GM12878 (cell line): Measurements from ENCODE around the gene HPGD. TPM values are rescaled to one million over a fixed set of nuclear protein-coding genes. Genes with fewer than 3 reads are reported as not detected.

Experiments
- ATAC-seq: fragments of 200-7000 bp; cut with Tn5 transposase; 3 replicates; pipeline ENCODE4 v1.9.1; 2020; ENCODE audit warnings: mild to moderate bottlenecking, moderate library complexity
- BruUV-seq: library from RNA; stranded (reverse); fragments of 400-500 nt; replicated peaks from 2 replicates; lab custom pipeline; 2021; lab: Mats Ljungman, UMichigan
- CTCF ChIA-PET: fragments of 300-600 bp; sonication (Branson Sonifier 250); formaldehyde crosslinking; extraction: SDS; loops from one replicate; lab custom pipeline; 2021; ENCODE audit warnings: inconsistent platforms; lab: Yijun Ruan, JAX
- POLR2A ChIA-PET: fragments of 350-600 bp; formaldehyde crosslinking; extraction: SDS; loops from one replicate; lab custom pipeline; 2021; ENCODE audit warnings: inconsistent platforms; lab: Charles Lee
- RAD21 ChIA-PET: fragments of 300-600 bp; sonication (Branson Sonifier 250); formaldehyde crosslinking; loops from one replicate; lab custom pipeline; 2023; ENCODE audit warnings: antibody characterized with exemption; ENCODE audit not compliant: unreplicated experiment; lab: Charles Lee
- SMC1A ChIA-PET: fragments of 300-600 bp; sonication (Branson Sonifier 250); formaldehyde crosslinking; loops from one replicate; lab custom pipeline; 2023; ENCODE audit not compliant: unreplicated experiment, uncharacterized antibody; lab: Charles Lee
- DNase-seq: peaks from one replicate; pipeline ENCODE4 v3.0.0-alpha.2; 2011; ENCODE audit warnings: low read depth, low spot score
- FAIRE-seq: peaks from 3 replicates; lab custom pipeline; 2011; peaks lifted over from hg19 to GRCh38; lab: Jason Lieb, UNC
- H2AFZ ChIP-seq: 2 replicates; pipeline ENCODE4 v1.6.0; 2011; ENCODE audit warnings: low read depth, low read length, control low read depth; ENCODE audit not compliant: control insufficient read depth
- H3K27ac ChIP-seq: 2 replicates; pipeline ENCODE4 v1.5.1; 2011; ENCODE audit warnings: control low read depth; ENCODE audit not compliant: control insufficient read depth, insufficient read depth
- H3K27me3 ChIP-seq, 2 experiments: replicated peaks in 1 of 2; 2 replicates each; pipeline versions ENCODE4 v1.6.0 to v1.6.1; 2011; ENCODE audit warnings: low read length in 1 of 2; ENCODE audit not compliant: control insufficient read depth in 2 of 2, insufficient read depth in 2 of 2
- H3K36me3 ChIP-seq, 2 experiments: 2 replicates each; pipeline ENCODE4 v1.5.1; 2011; ENCODE audit warnings: low read length in 1 of 2; ENCODE audit not compliant: control insufficient read depth in 2 of 2, insufficient read depth in 2 of 2
- H3K4me1 ChIP-seq: 2 replicates; pipeline ENCODE4 v1.6.1; 2011; ENCODE audit warnings: mild to moderate bottlenecking, low read length, moderate library complexity, mixed read lengths; ENCODE audit not compliant: control insufficient read depth, insufficient read depth
- H3K4me2 ChIP-seq: 2 replicates; pipeline ENCODE4 v1.6.0; 2011; ENCODE audit warnings: control low read depth; ENCODE audit not compliant: control insufficient read depth, insufficient read depth
- H3K4me3 ChIP-seq: fragments of 200-600 bp; sonication (generic); 2 replicates; pipeline ENCODE4 v1.5.1; 2016
- H3K79me2 ChIP-seq: 2 replicates; pipeline ENCODE4 v1.6.0; 2011; ENCODE audit warnings: low read length; ENCODE audit not compliant: control insufficient read depth, insufficient read depth
- H3K9ac ChIP-seq: 2 replicates; pipeline ENCODE4 v1.8.0; 2011; ENCODE audit warnings: low read length, control low read depth, mixed read lengths; ENCODE audit not compliant: control insufficient read depth, insufficient read depth
- H3K9me3 ChIP-seq: replicated peaks from 3 replicates; pipeline ENCODE4 v1.5.1; 2011; ENCODE audit warnings: mild to moderate bottlenecking, low read length; ENCODE audit not compliant: control insufficient read depth, insufficient read depth
- H4K20me1 ChIP-seq: 2 replicates; pipeline ENCODE4 v1.6.0; 2011; ENCODE audit not compliant: control insufficient read depth, insufficient read depth
- ASH2L ChIP-seq: fragments of 300-600, 200-600 bp; sonication (generic); IDR thresholded peaks from 2 replicates; pipeline ENCODE4 v1.6.1; 2017; ENCODE audit warnings: low read depth, mild to moderate bottlenecking, borderline replicate concordance
- CREB1 ChIP-seq: IDR thresholded peaks from 2 replicates; pipeline ENCODE4 v1.6.1; 2012; ENCODE audit warnings: low read depth, mild to moderate bottlenecking, inconsistent platforms
- DPF2 ChIP-seq: fragments of 450-650 bp; IDR thresholded peaks from 2 replicates; pipeline ENCODE4 v1.6.1; 2017; ENCODE audit warnings: mild to moderate bottlenecking
- E2F4 ChIP-seq: IDR thresholded peaks from 2 replicates; pipeline ENCODE4 v1.6.1; 2012; ENCODE audit warnings: low read depth, low read length, improper control_type of control experiment
- GATAD2B ChIP-seq: fragments of 450-650 bp; conservative IDR thresholded peaks from 2 replicates; pipeline ENCODE4 v1.6.1; 2017; ENCODE audit warnings: low read depth, mild to moderate bottlenecking, moderate library complexity
- HDAC2 ChIP-seq: fragments of 200-600 bp; sonication (generic); IDR thresholded peaks from 2 replicates; pipeline ENCODE4 v1.6.1; 2017
- HDGF ChIP-seq: fragments of 450-650 bp; IDR thresholded peaks from 2 replicates; pipeline ENCODE4 v1.6.1; 2016; ENCODE audit warnings: antibody characterized with exemption
- IKZF1 ChIP-seq: fragments of 450-650 bp; conservative IDR thresholded peaks from 2 replicates; pipeline ENCODE4 v1.6.1; 2017; ENCODE audit warnings: antibody characterized with exemption, mild to moderate bottlenecking
- KAT2A ChIP-seq: conservative IDR thresholded peaks from 2 replicates; pipeline ENCODE4 v1.6.1; 2011; ENCODE audit warnings: low read depth, low read length; ENCODE audit not compliant: control insufficient read depth
- KLF5 ChIP-seq: fragments of 450-650 bp; IDR thresholded peaks from 2 replicates; pipeline ENCODE4 v1.6.1; 2014; ENCODE audit warnings: mild to moderate bottlenecking; ENCODE audit not compliant: partially characterized antibody
- MEF2B ChIP-seq: fragments of 450-650 bp; IDR thresholded peaks from 2 replicates; pipeline ENCODE4 v1.6.1; 2018; ENCODE audit warnings: mild to moderate bottlenecking, moderate library complexity; ENCODE audit not compliant: partially characterized antibody, poor library complexity, severe bottlenecking
- RAD21 ChIP-seq: IDR thresholded peaks from 2 replicates; pipeline ENCODE4 v1.6.1; 2011; ENCODE audit warnings: mild to moderate bottlenecking, low read depth, low read length, moderate library complexity; ENCODE audit not compliant: insufficient read depth
- SMARCA5 ChIP-seq: fragments of 450-650 bp; IDR thresholded peaks from 2 replicates; pipeline ENCODE4 v1.6.1; 2017; ENCODE audit warnings: mild to moderate bottlenecking
- STAT3 ChIP-seq: IDR thresholded peaks from 2 replicates; pipeline ENCODE4 v1.6.1; 2011; ENCODE audit warnings: low read depth, low read length, improper control_type of control experiment
- TARDBP ChIP-seq: IDR thresholded peaks from 2 replicates; pipeline ENCODE4 v1.6.1; 2016; ENCODE audit warnings: borderline replicate concordance
- ZNF384 ChIP-seq: IDR thresholded peaks from 2 replicates; pipeline ENCODE4 v1.6.1; 2012; ENCODE audit warnings: low read depth, mild to moderate bottlenecking, low read length, improper control_type of control experiment, borderline replicate concordance
- ZNF622 ChIP-seq: fragments of 450-650 bp; IDR thresholded peaks from 2 replicates; pipeline ENCODE4 v1.6.1; 2017; ENCODE audit warnings: mild to moderate bottlenecking, inconsistent platforms
- WGBS: methylation state at CpG from one replicate; pipeline ENCODE4 v1.1.6; 2016; ENCODE audit warnings: low lambda C conversion rate; ENCODE audit not compliant: insufficient replicate concordance, insufficient coverage; ENCODE audit errors: missing lambda C conversion rate; 5-methylcytosine and 5-hydroxymethylcytosine counted together
- in situ Hi-C: fragments of 300-500 bp; cut with MboI; formaldehyde crosslinking; loops from 9 replicates; pipeline ENCODE4 v1.14.3; 2018; ENCODE audit warnings: mixed read lengths
- intact Hi-C: fragments of 100-400 bp; cut with micrococcal nuclease; formaldehyde crosslinking; loops from one replicate; pipeline ENCODE4 v1.14.2; 2022; ENCODE audit not compliant: unreplicated experiment
- polyA plus RNA-seq, 11 experiments: library from polyadenylated mRNA; depleted of rRNA in 4 of 11; unstranded in 6 of 11; stranded (reverse) in 5 of 11; fragments of >200 nt; fragmentation: Nextera tagmentation in 4 of 11; fragmentation: Illumina TruSeq in 1 of 11; extraction: Ambion mirVana in 4 of 11; extraction: Trizol in 1 of 11; gene quantifications; 1 replicate in 1 of 11; 2 replicates in 10 of 11; pipeline versions ENCODE4 v1.2.1 to v1.2.3, GENCODE V29; 2011 to 2016; ENCODE audit warnings: inconsistent platforms in 2 of 11, missing spikeins in 2 of 11, low read depth in 1 of 11
- total RNA-seq, 4 experiments: library from RNA; depleted of rRNA in 3 of 4; stranded (reverse); fragments of >200 nt in 3 of 4; fragmentation: Illumina TruSeq in 1 of 4; extraction: Trizol in 1 of 4; gene quantifications; 2 replicates each; pipeline versions ENCODE4 v1.2.1 to v1.2.3, GENCODE V29; 2013 to 2021
- TF ChIP-seq, protein P1 (sequence below): IDR thresholded peaks from 2 replicates; pipeline ENCODE4 v1.6.1; 2012; ENCODE audit warnings: low read length, inconsistent platforms
- TF ChIP-seq, protein P2 (sequence below): fragments of 450-650 bp; IDR thresholded peaks from 2 replicates; pipeline ENCODE4 v1.6.1; 2014; ENCODE audit warnings: mild to moderate bottlenecking
- TF ChIP-seq, protein P3 (sequence below): fragments of 150-350 bp; IDR thresholded peaks from 2 replicates; pipeline ENCODE4 v1.6.1; 2016; ENCODE audit warnings: low read depth, low read length

The HPGD gene
- total and polyA plus RNA-seq, 10 of the 15 experiments (the other 5 are each of a cell fraction or from before 2014, with no cell fraction given) = 0.07 to 0.41 (median 0.24) TPM; not detected in 7

GRCh38 chr4:174561560-174561959, 39.3 kb upstream of the HPGD start:
- Histone ChIP-seq H2AFZ (no peak overlapping the region), H3K4me1 (no peaks in the 10 kb centered on the region), H3K27ac (no peak overlapping the region), H3K9ac (no peak overlapping the region), H3K36me3 (no peaks in the 10 kb centered on the region), H3K79me2 (no peaks in the 10 kb centered on the region), H3K4me3 (no peak overlapping the region), H3K27me3 (no peaks in the 10 kb centered on the region), H3K9me3 (no peaks in the 10 kb centered on the region), H3K4me2 (no peak overlapping the region), H4K20me1 (no peaks in the 10 kb centered on the region)
- SMC1A ChIA-PET = interaction anchor here (1.1 kb wide), 1 partner anchor 34 kb away, joined by 3 read pairs; no protein-coding TSS in a partner anchor
- POLR2A ChIA-PET = no interaction called here
- RAD21 ChIA-PET = no interaction called here
- no TSS peak for BruUV-seq
- FAIRE-seq (no peak), ATAC-seq (no peak), DNase-seq (no peak)
- in situ Hi-C loops (no loop called here), intact Hi-C loops (no loop called here)
- CTCF ChIA-PET = no interaction called here
- TF ChIP-seq SMARCA5 (no peak), HDGF (no peak), RAD21 (no peak), GATAD2B (no peak), KLF5 (no peak), TARDBP (no peak), CREB1 (no peak), ZNF384 (no peak), ZNF622 (no peak), E2F4 (no peak), ASH2L (no peak), DPF2 (no peak), MEF2B (no peak), HDAC2 (no peak), IKZF1 (no peak), STAT3 (no peak), KAT2A (no peak)
- TF ChIP-seq, protein P1, sequence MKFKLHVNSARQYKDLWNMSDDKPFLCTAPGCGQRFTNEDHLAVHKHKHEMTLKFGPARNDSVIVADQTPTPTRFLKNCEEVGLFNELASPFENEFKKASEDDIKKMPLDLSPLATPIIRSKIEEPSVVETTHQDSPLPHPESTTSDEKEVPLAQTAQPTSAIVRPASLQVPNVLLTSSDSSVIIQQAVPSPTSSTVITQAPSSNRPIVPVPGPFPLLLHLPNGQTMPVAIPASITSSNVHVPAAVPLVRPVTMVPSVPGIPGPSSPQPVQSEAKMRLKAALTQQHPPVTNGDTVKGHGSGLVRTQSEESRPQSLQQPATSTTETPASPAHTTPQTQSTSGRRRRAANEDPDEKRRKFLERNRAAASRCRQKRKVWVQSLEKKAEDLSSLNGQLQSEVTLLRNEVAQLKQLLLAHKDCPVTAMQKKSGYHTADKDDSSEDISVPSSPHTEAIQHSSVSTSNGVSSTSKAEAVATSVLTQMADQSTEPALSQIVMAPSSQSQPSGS = no peak
- TF ChIP-seq, protein P2, sequence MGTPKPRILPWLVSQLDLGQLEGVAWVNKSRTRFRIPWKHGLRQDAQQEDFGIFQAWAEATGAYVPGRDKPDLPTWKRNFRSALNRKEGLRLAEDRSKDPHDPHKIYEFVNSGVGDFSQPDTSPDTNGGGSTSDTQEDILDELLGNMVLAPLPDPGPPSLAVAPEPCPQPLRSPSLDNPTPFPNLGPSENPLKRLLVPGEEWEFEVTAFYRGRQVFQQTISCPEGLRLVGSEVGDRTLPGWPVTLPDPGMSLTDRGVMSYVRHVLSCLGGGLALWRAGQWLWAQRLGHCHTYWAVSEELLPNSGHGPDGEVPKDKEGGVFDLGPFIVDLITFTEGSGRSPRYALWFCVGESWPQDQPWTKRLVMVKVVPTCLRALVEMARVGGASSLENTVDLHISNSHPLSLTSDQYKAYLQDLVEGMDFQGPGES = no peak
- TF ChIP-seq, protein P3, sequence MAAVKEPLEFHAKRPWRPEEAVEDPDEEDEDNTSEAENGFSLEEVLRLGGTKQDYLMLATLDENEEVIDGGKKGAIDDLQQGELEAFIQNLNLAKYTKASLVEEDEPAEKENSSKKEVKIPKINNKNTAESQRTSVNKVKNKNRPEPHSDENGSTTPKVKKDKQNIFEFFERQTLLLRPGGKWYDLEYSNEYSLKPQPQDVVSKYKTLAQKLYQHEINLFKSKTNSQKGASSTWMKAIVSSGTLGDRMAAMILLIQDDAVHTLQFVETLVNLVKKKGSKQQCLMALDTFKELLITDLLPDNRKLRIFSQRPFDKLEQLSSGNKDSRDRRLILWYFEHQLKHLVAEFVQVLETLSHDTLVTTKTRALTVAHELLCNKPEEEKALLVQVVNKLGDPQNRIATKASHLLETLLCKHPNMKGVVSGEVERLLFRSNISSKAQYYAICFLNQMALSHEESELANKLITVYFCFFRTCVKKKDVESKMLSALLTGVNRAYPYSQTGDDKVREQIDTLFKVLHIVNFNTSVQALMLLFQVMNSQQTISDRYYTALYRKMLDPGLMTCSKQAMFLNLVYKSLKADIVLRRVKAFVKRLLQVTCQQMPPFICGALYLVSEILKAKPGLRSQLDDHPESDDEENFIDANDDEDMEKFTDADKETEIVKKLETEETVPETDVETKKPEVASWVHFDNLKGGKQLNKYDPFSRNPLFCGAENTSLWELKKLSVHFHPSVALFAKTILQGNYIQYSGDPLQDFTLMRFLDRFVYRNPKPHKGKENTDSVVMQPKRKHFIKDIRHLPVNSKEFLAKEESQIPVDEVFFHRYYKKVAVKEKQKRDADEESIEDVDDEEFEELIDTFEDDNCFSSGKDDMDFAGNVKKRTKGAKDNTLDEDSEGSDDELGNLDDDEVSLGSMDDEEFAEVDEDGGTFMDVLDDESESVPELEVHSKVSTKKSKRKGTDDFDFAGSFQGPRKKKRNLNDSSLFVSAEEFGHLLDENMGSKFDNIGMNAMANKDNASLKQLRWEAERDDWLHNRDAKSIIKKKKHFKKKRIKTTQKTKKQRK = no peak
- WGBS = 0% methylated on average over 2 of the region's 2 CpGs
